Left renal cortex interstitium (tissue), 4 donors: ENCODE data around the gene ZNF850. TPM values are rescaled to one million over a fixed set of nuclear protein-coding genes. Genes with fewer than 3 reads are reported as not detected.
A peak's percentile ranks its signal among the peaks of the same experiment; 100 is the strongest.
"Not testable (repeated sequence)": the region's sequence is repeated elsewhere in the genome, so short reads cannot be mapped to it uniquely, and the experiment has no call there.

Experiments used
- DNase-seq, 4 donors: peaks; one replicate each; pipeline ENCODE4 v3.0.0-alpha.2; 2013; ENCODE audit warnings: low read depth in 4 of 4, low spot score in 2 of 4, missing footprints in 1 of 4
- polyA plus RNA-seq, 4 donors: library from polyadenylated mRNA; unstranded; fragments of 120-200 nt; gene quantifications; one replicate each; pipeline ENCODE4 v1.2.1, GENCODE V29; 2013; ENCODE audit not compliant: insufficient read length in 4 of 4

The ZNF850 gene
- polyA plus RNA-seq: 1 to 10 TPM; 2.3 to 4.0 (median 3.5) TPM

DNA sequence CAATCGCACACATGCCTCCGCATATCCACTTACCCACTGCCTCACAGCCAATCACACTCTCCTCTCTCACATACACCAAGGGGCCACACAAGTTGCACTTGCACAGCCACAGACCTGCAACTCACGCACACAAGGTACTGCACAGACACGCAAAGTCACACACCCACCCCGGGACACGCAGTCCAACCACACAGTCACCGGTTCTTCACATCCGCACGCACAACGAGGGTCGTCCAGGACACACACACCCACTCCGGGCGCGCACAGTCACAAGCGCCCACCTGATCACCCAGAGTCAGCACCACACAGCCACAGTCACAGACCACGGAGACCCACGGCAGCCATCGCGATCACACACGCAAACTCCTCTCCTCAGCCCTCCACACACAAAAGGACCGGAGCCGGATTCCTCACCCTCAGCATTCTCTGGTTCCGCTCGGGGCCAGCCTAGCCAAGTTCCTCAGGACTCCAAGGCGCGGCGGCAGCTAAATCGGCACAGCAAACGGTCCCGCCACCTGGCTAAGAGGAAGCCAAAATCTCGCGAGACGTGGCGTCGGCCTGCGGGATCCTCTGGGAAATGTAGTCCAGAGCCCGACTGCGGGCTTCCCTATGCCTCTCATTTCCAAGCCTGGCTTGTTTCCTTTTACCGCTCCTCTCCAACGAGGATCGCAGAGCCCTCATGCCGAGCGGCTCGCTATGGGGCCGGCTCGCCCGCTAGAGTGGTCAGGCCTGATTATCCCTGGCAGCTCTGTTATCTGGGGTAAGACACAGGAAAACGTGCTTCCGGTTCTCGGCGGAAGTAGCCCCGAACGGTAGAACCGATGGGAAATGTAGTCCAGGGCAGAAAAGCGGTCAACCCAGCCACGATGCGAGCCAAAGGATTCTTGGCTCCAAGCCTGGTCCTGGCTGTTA, at the start of gene ZNF850:
Gene ZNF850, minus strand, starts transcription at position 497 of the 912 bp plus-strand sequence. CDS start 10,201 bp downstream, outside the sequence.
- DNase-seq: peak; percentile 91 to 96 (median 93)

DNA sequence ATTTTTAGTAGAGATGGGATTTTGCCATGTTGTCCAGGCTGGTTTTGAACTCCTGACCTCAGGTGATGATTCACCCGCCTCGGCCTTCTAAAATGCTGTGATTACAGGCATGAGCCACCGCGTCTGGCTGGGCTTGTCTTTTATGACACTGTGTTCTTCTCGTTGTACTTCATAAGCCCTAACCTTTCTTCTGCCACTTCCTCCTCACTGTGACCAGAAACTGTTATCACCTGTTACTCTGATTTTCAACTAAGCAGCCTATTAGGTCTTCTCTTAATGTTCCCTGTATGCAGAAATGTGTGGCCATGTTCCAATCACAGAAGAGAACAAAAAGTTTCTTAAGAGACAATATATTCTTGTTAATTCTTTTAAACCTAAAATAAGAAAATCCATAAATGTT, 49.2 kb upstream of the ZNF850 start:
- no peak for DNase-seq

DNA sequence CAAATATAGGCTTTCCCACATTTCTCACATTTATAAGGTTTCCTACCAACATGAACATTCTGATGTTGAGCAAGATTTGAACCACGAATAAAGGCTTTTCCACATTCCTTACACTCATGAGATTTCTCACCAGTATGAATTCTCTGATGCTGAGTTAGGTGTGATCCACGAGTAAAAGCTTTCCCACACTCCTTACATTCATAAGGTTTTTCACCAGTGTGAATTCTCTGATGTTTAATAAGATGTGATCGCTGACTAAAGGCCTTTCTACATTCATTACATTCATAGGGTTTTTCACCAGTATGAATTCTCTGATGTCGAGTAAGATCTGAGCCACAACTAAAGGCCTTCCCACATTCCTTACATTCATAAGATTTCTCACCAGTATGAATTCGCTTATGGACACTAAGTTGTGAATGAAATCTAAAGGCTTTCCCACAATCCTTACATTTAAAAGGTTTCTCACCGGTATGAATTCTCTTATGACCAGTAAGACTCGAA, 46.6 kb upstream of the ZNF850 start:
- no peak for DNase-seq

DNA sequence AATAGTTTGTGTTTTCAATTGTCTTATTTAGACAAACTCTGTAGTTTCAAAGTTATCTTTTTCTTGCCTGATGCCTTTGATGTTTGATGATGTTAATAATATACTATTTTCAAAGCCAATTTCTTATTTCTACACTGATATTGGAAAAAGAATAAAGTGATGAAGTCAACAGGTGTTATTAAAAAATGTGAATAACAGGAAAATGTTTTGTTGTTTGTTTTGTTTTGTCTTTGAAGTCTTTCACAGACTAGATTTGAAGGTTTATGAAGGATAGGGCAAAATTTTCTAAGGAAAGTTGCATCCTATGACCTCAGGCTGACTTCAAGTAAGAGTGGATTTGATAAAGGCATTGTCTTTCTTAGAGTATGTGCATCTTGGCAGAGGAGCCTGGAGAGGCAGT, 34.4 kb upstream of the ZNF850 start:
- no peak for DNase-seq

DNA sequence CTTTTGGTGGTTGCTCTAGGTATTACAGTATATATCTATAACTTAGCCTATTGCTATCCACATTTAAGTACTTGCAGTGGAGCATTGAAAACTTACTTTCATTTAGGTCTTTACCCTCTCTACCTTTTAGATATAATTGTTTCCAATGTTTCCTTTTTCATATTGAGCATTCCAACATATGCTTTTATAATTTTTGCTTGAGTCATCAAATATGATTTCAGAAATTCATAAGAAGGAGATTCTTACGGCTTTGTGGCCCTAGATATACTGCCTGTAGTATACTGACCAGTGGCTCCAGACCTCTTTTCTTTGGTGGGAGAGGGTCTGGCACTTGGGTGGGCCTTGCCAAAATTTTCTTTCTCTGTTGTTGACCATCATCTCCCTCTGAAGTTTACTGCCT, 32.8 kb upstream of the ZNF850 start:
- DNase-seq: no peak

DNA sequence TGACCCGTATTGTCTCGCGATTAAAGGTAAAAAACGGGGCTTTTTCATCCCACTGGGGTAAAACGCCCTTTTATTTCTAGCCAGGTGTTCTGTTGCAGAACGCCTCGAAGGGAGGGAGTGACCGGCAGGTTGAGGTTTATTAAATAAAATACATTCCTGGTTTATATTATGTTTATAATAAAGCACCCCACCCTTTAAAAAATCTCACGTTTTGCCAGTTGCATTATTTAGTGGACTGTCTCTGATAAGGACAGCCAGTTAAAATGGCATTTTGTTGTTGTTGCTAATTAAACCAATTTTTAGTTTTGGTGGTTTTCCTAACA, 25.1 kb upstream of the ZNF850 start:
- DNase-seq: no peak

DNA sequence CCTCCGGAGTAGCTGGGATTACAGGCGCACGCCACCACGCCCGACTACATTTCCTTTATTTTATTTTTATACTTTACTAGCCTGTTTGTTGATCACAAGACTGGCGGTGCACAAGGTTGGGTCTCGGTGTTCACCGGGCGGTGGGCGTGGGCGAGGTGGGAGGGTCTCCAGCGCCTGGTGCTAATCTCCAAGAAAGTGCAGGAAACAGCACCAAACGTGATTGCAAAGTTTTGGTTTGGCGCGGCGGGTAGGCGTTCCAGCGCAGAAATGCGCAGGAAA, 24.0 kb upstream of the ZNF850 start:
- no peak for DNase-seq

DNA sequence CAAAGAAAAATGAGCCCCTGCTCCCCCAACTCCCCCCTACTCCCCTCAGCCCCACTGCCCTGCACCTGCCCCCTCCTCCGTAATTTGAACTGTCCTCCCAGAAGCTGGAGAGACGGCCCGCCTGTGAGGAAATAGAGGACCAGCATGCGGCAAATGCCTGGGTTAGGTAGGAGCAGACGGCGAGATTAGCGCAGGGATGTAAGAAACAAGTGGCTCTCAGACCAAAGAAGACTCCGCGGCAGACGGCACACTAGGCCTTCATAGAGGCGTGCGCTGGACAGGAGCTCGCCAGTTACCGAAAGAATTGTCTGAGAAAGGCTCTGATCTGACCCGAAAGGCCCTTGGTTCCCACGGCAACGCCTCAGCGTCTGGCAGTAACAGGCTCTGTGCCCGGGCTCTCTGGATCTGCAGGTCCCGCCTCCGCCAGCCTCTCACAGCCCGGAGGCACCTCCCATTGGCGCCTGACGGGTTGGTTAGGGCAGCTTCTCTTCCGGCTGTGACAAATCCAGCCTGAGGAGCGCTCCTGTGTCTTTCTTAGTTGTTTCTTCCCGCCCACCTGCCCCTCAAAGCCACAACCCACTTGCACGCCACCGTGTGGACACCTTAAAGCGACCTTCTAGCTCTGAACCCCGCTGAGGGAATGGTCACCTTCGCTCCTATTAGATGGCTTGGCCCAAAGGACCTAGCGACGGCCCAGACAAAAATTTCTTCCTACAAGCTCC, 19.0 kb upstream of the ZNF850 start:
- DNase-seq: not testable (repeated sequence)

DNA sequence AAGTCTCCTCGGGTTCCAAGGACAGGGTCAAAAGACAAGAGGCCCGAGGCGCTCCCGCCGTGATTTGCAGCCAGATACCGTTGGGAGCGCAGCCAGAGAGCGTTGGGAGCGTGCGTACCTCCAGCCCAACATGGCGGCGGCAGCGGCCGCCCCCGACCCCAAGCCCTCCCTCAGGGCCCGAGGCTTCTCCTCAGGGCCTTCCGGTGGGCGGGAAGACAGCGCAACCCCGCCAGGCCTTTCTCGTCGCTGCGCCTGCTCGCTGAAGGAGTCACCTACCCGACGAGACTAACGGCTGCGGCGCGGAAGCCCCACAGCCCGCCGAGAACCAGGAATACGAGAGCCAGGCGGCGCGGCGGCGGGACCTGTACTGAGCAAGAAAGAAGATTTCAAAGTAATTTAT, 3.2 kb upstream of the ZNF850 start:
- DNase-seq: no peak

DNA sequence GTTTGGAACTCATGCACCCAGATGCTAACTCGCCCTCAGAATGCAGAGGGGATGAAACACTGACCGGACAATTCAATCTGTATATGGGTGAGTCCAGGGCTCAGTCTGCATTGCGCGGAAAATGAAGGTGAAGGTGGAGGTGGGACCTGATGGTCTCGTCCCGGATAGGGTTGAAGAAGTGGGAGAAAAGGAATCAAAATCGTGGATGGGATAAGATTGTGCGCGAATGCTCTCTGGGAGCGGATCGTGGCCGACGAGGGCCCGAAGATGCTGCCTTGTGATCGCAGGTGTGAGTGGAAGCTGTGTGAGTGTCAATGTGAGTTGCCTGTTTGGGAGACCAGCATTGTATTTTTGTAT, 594 bp upstream of the ZNF850 start:
- DNase-seq: no peak

DNA sequence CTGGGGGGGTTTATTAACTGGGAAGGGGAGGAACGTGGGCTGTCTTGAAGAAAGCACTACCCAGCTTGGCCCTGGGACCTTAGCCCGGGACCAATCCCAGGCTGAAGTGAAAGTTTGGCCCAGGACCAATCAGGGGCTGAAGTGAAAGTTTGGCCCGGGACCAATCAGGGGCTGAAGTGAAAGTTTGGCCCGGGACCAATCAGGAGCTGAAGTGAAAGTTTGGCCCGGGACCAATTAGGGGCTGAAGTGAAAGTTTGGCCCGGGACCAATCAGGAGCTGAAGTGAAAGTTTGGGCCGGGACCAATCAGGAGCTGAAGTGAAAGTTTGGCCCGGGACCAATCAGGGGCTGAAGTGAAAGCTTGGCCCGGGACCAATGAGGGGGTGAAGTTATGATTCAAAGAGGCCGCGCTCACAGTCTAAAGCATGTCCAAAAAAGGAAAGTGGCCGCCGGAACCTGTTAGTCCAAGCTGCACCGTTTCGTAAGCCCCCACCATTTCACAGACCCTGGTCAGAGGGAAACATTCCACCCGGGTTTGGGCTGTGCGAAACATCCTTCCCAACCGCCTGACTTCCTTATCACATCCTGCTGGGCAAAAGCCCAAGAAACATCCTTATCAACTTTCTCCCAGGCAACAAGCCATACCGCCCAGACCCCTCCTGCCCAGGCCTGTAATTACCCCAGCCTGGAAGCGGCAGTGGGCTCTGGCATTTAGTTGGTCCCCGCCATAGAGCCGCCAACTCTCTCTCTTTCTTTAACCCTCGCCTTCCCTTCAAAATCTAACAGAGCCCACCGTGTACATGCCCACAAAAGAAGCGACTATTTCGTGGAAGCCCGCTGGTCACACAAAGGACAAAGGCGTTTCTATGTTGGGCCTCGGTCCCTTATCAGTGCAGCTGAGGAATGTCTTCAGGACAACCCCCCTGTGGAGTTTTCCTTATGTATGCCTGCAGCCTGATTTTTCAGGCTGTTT, 1.1 kb downstream of the ZNF850 start:
- DNase-seq: peak; percentile 50 to 74 (median 64)

DNA sequence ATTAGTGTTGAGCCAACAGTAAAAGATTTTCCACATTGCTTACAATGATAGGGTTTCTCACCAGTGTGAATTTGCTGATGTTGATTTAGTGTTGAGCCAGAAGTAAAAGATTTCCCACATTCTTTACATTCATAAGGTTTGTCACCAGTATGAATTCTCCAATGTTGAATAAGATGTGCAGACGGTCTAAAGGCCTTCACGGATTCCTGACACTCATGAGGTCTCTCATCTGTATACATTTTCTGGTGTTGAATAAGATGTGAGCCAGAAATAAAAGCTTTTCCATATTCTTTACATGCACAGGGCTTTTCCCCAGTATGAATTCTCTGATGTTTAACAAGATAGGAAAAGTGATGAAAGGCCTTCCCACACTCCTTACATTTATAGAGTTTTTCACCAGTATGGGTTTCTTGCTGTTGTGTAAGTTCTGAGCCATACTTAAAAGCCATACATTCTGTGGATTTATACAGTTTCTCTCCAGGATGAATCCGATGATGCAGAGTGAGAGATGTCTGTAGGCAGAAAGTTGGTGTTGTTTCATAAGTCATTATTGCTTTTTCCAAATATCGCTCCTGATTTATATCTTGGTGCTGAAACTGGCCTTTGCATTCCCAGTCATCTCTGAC, 22.4 kb downstream of the ZNF850 start:
- DNase-seq: no peak

DNA sequence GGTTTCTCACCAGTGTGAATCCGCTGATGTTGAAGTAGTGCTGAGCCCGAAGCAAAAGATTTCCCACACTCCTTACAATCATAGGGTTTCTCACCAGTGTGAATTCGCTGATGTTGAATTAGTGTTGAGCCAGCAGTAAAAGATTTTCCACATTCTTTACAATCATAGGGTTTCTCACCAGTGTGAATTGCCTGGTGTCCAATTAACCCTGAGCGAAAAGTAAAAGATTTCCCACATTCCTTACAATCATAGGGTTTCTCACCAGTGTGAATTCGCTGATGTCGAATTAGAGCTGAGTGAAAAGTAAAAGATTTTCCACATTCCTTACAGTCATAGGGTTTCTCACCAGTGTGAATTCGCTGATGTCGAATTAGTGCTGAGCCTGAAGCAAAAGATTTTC, 23.0 kb downstream of the ZNF850 start:
- not testable (repeated sequence) for DNase-seq

DNA sequence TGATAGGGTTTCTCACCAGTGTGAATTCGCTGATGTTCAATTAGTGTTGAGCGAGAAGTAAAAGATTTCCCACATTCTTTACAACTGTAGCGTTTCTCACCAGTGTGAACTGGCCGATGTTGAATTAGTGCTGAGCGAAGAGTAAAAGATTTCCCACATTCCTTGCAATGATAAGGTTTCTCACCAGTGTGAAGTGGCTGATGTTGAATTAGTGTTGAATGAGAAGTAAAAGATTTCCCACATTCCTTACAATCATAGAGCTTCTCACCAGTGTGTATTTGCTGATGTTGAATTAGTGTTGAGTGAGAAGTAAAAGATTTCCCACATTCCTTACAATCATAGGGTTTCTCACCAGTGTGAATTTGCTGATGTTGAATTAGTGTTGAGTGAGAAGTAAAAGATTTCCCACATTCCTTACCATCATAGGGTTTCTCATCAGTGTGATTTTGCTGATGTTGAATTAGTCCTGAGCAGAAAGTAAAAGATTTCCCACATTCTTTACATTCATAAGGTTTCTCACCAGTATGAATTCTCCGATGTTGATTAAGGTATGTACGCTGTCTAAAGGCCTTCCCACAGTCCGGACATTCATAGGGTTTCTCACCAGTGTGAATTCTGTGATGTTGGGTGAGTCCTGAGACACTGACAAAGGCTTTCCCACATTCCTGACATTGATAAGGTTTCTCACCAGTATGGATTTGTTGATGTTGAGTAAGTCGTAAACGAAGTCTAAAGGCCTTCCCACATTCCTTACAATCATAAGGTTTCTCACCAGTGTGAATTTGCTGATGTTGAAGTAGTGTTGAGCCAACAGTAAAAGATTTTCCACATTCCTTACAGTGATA, 24.0 kb downstream of the ZNF850 start:
- DNase-seq: no peak

DNA sequence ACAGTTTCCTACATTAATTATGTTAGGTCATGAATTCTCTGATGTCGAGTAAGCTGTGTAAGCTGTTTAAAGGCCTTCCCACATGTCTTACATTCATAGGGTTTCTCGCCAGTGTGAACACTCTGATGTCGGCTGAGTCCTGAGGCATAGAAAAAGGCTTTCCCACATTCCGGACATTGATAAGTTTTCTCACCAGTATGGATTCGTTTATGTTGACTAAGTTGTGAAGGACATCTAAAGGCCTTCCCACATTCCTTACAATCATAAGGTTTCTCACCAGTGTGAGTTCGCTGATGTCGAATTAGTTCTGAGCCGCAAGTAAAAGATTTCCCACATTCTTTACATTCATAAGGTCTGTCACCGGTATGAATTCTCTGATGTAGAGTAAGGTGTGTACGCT, 24.9 kb downstream of the ZNF850 start:
- no peak for DNase-seq

DNA sequence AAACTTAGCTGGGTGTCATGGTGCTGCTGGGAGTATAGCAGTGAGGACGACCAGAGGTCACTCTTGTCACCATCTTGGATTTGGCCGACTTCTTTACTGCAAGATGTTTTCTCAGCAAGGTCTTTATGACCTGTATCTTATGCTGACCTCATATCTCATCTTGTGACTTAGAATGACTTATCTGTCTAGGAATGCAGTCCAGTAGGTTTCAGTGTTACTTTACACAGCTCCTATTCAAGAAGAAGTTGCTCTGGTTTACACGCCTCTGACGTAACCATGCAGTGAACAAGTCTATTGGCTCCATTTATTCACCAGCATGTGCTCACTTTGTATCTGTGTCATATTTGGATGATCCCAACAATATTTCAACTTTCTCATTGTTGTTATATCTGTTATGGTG, 26.7 kb downstream of the ZNF850 start:
- DNase-seq: no peak

DNA sequence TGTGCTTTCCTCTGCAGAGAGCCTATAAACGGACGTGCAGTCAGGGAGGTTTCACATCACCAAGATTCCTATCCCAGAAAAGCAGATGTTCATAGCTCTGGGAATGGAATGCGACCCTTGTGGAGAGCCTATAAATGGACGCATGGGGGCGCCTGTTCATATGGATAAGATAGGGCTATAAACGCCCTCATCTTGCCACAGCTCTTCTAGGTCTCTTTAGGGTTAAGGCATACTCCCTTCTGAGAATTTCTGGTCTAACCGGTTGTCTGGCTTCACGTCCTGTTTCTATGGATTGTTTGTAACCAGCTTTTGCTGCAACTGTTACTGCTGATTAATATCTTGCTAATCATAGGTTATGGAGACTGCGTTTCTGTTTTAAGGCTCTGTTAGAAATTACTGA, 36.4 kb downstream of the ZNF850 start:
- not testable (repeated sequence) for DNase-seq

DNA sequence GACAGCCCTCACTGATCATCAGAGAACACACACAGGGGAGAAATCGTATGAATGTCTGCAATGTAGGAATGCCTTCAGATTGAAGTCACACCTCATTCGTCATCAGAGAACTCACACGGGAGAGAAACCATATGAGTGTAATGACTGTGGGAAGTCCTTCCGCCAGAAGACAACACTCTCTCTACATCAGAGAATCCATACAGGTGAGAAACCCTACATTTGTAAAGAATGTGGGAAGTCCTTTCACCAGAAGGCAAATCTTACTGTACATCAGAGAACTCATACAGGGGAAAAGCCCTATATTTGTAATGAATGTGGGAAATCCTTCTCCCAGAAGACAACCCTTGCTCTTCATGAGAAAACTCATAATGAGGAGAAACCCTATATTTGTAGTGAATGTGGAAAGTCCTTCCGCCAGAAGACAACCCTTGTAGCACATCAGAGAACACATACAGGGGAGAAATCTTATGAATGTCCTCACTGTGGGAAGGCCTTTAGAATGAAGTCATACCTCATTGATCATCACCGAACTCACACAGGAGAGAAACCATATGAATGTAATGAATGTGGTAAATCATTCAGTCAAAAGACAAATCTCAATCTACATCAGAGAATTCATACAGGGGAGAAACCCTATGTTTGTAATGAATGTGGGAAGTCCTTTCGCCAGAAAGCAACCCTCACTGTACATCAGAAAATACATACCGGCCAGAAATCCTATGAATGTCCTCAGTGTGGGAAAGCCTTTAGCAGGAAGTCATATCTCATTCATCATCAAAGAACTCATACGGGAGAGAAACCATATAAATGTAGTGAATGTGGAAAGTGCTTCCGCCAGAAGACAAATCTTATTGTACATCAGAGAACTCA, 52.7 kb downstream of the ZNF850 start:
- DNase-seq: no peak

DNA sequence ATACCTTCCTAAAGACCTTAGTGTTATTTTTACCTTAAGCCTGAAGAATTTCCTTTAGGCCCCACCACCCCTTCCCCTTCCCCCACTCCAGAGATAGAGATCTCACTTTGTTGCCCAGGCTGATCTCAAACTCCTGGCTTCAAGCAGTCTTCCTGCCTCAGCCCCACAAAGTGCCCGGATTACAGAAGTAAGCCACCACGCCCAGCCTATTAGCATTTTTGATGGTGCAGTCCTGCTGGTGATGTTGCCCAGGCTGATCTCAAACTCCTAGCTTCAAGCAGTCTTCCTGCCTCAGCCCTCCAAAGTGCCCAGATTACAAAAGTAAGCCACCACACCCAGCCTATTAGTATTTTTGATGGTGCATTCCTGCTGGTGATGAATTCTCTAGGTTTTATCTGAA, 63.2 kb downstream of the ZNF850 start:
- no peak for DNase-seq
